ENCODE measurements around the gene MMP15.
"Not testable (repeated sequence)": the region's sequence is repeated elsewhere in the genome, so short reads cannot be mapped to it uniquely, and the experiment has no call there.

Gene MMP15

GRCh38 chr16:57996406-57997175, 29.0 kb upstream of the MMP15 start:
- no peak for DNase-seq

DNA sequence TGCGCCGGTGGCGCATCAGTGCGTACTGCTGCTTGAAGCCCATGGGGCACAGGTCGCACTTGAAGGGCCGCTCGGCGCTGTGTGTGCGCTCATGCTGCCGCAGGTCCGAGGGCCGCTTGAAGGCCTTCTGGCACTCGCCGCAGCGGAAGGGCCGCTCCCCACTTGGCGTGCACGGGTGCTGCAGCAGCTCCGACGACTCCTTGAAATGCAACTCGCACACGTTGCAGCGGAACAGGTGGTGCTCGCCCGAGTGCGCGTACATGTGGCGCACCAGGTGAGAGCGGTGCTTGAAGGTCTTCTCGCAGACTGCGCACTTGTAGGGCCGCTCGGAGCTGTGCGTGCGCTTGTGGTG, 28.4 kb upstream of the MMP15 start:
- no peak for DNase-seq

DNA sequence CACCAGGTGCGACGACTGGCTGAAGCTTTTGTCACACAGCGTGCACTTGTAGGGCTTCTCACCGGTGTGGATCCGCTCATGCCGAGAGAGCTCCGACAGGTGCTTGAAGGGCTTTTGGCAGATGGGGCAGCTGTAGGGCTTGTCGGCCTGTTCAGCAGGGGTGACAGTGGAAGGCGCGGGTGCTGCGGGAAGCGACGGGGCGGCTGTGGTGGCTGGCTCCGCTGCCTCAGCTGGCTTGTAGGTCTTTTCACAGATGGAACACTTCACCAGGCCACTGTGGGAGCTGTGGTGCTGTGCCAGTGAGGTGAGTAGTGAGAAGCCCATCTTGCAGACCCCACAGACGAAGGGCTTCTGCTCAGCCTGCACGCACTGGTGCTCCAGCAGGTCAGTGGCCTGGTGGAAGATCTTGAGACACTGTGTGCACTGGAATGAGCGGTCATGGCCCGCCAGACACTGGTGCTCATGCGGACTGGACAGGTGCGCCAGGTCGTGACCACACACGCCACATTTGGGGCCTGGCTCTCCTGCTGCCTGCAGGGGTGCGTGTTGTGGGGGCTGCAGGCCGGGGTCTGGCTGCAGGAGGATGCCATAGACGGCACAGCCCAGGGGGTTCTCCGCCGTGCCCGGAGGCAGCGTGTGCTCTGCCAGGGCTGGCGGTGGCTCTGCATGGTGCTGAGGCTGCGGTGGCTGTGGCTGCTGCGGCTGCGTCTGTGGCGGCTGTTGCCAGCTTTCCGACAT, 27.9 kb upstream of the MMP15 start:
- no peak for DNase-seq

DNA sequence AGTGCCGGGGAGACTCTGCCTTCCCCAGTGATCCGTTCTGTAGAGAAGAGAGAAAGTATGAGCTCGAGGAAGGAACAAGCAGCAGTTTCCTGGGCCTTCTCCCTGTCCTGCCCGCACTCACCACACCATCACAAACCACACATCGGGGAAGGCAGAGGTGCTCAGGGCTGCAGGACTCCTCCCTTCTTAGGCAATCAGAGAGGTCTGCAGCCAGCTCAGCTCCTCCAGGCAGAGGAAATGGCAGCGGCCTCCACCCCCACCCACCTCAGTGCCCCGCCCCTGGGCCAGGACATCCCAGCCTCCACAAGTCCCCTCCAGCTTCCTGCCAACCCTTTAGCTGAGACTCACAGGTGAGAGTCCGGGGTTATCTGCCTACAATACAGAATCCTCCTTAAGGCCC, 27.1 kb upstream of the MMP15 start:
- DNase-seq: no peak

DNA sequence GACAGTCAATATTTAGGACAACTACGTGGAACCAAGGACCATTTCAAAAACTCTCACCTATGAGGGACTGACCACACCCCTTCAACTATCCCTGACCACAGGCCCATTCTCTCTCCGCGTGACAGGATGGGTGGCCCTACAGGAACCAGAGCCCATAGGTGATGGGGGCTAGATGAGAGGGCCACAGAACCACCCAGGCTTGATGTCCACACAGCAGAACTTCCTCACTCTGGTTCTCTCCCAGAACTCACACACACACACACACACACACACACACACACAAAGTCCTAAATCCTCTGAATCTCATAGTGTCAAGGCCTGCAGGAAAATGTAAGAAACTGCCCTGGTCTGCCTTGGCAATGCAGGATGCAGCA, 26.6 kb upstream of the MMP15 start:
- DNase-seq: no peak

DNA sequence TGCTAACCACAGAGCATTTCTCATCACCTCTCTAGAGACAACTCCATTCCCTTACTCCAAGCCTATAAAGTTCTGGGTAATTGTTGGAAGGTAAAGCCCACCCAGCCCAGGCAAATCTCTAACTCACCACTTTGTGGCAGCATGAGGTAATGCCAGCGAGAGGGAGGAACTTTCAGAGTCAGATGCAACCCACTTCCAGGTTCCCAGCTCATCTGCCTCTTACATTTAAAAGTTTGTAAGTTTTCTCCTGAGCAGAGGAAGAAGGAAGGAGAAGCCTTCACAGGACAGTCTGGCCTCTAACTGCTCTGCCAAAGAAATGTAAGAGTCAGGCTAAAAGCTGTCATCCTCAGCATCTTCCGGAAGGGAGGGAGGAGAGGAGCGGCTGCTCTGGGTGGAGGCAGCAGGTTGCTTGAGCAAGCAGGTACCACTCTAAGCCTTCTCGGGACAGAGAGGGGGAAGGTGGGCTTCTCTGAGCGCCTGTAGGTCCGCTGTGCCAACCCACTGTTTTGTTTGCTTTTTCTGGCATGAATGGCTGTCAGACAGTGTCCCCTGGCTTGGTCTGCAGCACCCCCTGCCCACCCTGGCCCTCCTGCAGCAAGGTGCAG, 26.1 kb upstream of the MMP15 start:
- peak; percentile 58 for DNase-seq

GRCh38 chr16:57999971-58000705, 25.4 kb upstream of the MMP15 start, which contains the start of gene ZNF319:
Gene ZNF319, minus strand, starts transcription at chr16:58000672. Its CDS starts 2,407 bp downstream, at chr16:57998265.
- no peak for DNase-seq

GRCh38 chr16:58000706-58001676, 24.6 kb upstream of the MMP15 start, which contains the start of gene USB1:
Gene USB1, plus strand, starts transcription at chr16:58001407. Its CDS starts 77 bp downstream, at chr16:58001484.
- DNase-seq: peak; percentile 96

DNA sequence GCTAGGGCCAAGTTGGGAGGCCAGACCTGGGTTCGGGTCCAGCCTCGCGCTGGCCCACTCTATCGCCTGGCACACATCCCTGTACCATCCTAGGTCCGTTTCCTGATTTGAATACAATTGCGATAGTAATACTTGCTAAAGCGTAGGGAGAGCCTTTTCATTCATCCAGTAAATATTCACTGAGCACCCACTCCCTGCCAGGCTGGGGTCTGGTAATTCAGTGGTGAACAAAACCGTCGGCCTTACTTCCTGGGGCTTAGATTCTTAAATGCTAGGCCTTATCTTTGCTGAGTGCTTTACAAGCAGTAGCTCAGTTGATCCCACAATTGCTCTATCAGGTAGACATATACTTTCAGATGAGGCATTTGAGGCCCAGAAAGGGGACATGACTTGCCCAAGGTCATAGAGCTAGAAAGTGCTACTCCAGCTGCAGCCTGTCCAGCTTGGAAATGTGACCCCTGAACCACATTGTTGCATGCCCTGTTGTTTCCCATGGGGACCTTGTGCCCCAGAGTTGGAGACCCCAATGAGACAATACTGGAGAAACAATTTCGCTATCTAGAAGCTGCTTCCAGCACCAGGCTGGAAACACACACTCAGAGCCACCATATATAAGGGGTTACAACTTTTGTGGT, 23.7 kb upstream of the MMP15 start:
- no peak for DNase-seq

DNA sequence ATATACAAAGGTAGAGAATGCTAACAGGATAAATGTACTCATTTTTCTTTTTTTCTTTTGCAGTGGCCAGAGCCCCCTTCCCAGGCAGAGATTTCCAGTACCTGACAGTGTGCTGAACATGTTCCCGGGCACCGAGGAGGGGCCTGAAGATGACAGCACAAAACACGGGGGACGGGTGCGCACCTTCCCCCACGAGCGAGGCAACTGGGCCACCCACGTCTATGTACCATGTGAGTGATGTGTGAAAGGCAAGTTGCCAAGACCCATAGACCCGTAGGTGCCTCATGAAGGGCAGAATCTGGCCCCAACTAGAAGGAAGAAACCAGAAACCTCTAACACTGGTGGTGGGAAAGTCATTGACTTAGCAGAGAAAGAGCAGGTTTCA, 23.1 kb upstream of the MMP15 start:
- no peak for DNase-seq

DNA sequence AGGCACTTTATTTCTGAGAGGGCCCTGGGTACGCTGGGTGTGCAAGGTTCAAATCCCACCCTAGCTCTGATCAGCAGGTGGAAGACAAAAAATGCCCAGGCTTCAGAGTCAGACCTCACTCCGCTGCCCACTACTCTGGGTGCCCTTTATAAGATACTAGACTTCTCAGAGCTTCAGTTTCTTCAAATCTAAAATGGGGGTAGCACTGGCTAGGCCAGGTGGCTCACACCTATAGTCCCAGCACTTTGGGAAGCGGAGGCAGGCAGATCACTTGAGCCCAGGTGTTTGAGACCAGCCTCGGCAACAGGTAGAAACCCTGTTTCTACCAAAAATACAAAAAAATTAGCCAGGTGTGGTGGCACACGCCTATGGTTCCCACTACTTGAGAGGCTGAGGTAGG, 22.6 kb upstream of the MMP15 start:
- no peak for DNase-seq

DNA sequence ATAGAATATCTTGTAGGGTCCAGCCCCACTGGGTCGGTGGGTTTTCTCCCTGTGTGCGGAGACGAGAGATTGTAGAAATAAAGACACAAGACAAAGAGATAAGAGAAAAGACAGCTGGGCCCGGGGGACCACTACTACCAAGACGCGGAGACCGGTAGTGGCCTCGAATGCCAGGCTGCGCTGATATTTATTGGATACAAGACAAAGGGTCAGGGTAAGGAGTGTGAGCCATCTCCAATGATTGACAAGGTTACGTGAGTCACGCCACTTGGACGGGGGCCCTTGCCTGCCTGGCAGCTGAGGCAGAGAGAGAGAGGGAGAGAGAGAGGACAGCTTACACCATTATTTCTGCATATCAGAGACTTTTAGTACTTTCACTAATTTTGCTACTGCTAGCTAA, 20.8 kb upstream of the MMP15 start:
- DNase-seq: not testable (repeated sequence)

GRCh38 chr16:58009856-58010416, 15.6 kb upstream of the MMP15 start:
- DNase-seq: no peak

GRCh38 chr16:58010886-58011285, 14.7 kb upstream of the MMP15 start:
- no peak for DNase-seq

GRCh38 chr16:58011652-58012051, 13.9 kb upstream of the MMP15 start:
- no peak for DNase-seq

- DNase-seq: peak; percentile 45
Measured at GRCh38 chr16:58012481-58012880, 13.1 kb upstream of the MMP15 start.

- DNase-seq: no peak
Measured at GRCh38 chr16:58013201-58013956, 12.2 kb upstream of the MMP15 start.

DNA sequence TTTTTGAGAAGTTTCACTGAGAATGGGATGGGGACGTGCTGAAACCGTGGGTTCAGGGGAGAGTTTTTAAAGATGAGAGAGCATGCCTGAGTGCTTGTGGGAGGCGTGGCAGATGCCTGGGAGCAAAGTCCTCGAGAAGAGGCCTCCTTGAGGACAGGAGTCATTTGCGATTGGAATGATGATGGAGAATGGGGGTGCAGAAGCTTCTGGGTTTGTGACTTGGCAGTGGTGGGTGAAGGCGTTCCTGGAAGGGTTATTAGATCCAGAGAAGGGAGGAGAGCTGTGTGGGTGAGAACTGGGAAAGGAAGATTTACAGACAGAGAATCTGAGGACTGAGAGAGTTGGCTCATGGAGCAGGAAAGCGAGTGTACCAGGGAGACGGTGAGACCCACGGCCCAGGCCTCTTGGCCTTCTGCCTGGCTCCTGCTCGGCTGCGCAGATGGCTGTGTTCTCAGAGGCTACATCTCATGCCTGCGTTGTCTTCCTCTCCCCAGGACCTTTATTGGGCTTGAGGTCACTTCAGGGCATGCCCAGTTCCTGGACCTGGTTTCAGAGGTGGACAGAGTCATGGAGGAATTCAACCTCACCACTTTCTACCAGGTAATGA, 8.6 kb upstream of the MMP15 start:
- no peak for DNase-seq

DNA sequence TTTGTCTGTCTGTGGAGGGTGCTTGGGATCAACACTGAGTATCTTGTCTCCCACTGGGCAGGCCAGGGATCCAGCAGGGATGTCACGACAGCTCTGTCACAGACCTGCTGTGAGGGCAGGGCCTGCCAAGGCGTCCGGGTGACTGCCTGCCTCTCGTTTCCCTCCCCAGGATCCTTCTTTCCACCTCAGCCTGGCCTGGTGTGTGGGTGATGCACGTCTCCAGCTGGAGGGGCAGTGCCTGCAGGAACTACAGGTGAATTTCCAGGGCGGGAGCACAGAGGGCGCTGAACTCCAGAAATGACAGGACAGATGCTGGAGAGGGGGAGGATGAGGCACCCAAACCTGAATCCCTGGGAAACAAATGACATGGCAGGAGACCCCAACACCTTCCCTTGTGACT, 6.8 kb upstream of the MMP15 start:
- no peak for DNase-seq
